Activated CD4-positive, alpha-beta memory T cell treated with anti-CD3 and anti-CD28 coated beads, Interleukin-2, amount 10 ng/mL, durations not matched to agents 7 days and 5 days (primary cell): Measurements from ENCODE around the gene CWH43. TPM values are rescaled to one million over a fixed set of nuclear protein-coding genes. Genes with fewer than 3 reads are reported as not detected.

ENCODE experiments used
- CTCF ChIA-PET: fragments of 350-600 bp; sonication (Branson Sonifier 250); formaldehyde crosslinking; loops from one replicate; lab custom pipeline; 2021; ENCODE audit warnings: antibody characterized with exemption, inconsistent platforms; lab: Charles Lee
- POLR2A ChIA-PET: fragments of 350-600 bp; sonication (Branson Sonifier 250); formaldehyde crosslinking; loops from one replicate; lab custom pipeline; 2021; ENCODE audit warnings: antibody characterized with exemption; lab: Charles Lee
- DNase-seq: peaks from one replicate; pipeline ENCODE4 v3.0.0-alpha.2; 2020
- H3K27ac Mint-ChIP-seq: one replicate; pipeline ENCODE4 v1.8.0; 2021; ENCODE audit warnings: mild to moderate bottlenecking, mixed read lengths
- H3K27me3 Mint-ChIP-seq: one replicate; pipeline ENCODE4 v1.8.0; 2021; ENCODE audit warnings: mixed read lengths
- H3K36me3 Mint-ChIP-seq: one replicate; pipeline ENCODE4 v1.8.0; 2021; ENCODE audit warnings: low read depth, mixed read lengths
- H3K4me1 Mint-ChIP-seq: one replicate; pipeline ENCODE4 v1.8.0; 2021; ENCODE audit warnings: mixed read lengths
- H3K4me3 Mint-ChIP-seq: one replicate; pipeline ENCODE4 v1.8.0; 2021; ENCODE audit warnings: mild to moderate bottlenecking, mixed read lengths
- H3K9me3 Mint-ChIP-seq: one replicate; pipeline ENCODE4 v1.8.0; 2021; ENCODE audit warnings: mixed read lengths
- total RNA-seq, 2 experiments: library from RNA; stranded (reverse); gene quantifications; one replicate each; pipeline ENCODE4 v1.2.3, GENCODE V29; 2021

The CWH43 gene
- total RNA-seq, 2 experiments from 2014 or later: not detected

- no peaks in the 10 kb centered on the region for H3K36me3 Mint-ChIP-seq
- no peaks in the 10 kb centered on the region for H3K9me3 Mint-ChIP-seq
- H3K4me3 Mint-ChIP-seq: no peak overlapping the region
- DNase-seq: no peak
- CTCF ChIA-PET: no interaction called here
- POLR2A ChIA-PET: no interaction called here
- peaks cover 39% of the 10 kb centered on the region for H3K27me3 Mint-ChIP-seq
- H3K27ac Mint-ChIP-seq: no peak overlapping the region
- no peaks in the 10 kb centered on the region for H3K4me1 Mint-ChIP-seq
Observed at GRCh38 chr4:48986654-48987164, 634 bp downstream of the CWH43 start.

GRCh38 chr4:48989461-48990203 lies 3.6 kb downstream of the CWH43 start:
- ChIA-PET CTCF (interaction anchor here (0.6 kb wide), 1 partner anchor 30 kb away, joined by 4 read pairs; no protein-coding TSS in a partner anchor), POLR2A (no interaction called here)
- H3K4me3 Mint-ChIP-seq: no peak overlapping the region
- no peaks in the 10 kb centered on the region for H3K36me3 Mint-ChIP-seq
- H3K4me1 Mint-ChIP-seq: no peaks in the 10 kb centered on the region
- no peak for DNase-seq
- no peaks in the 10 kb centered on the region for H3K9me3 Mint-ChIP-seq
- H3K27me3 Mint-ChIP-seq: peaks cover 31% of the 10 kb centered on the region
- no peak overlapping the region for H3K27ac Mint-ChIP-seq

DNA sequence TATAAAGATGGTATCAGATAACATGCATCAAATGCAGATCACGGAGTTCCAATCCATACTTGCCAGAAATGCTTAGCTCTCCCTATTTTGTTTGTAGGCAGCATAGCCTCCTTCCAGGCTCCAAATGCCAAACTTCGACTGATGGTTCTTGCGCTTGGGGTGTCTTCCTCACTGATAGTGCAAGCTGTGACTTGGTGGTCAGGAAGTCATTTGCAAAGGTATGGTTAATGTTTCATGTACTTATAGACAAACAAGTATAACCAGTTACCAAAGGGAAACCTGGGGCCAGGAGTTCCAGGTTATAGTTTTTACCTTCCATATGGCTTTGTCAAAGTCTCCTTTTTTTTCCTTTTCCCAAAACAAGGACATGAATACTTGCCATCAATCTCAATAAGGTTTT lies 5.3 kb downstream of the CWH43 start:
- Mint-ChIP-seq H3K4me1 (no peaks in the 10 kb centered on the region), H3K27me3 (peaks cover 26% of the 10 kb centered on the region), H3K4me3 (no peak overlapping the region)

DNA sequence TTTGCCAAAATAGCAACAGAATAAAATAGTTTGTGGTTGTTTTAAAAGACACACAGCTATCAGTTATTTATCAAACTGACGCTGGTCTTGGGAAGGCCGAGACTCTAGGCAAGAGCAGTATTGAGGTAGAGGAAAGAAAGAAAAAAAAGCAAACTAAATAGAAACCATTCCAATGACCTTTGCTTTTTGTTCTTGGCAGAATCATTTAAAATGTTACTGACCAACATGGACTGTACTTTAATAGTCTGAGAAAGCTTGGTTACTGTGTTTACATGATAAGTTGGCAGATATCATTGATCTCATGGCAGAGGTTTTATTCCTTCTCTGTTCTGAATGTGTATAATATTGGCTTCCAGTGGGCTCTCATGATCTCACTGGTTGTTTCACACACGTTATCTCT lies 11.9 kb downstream of the CWH43 start:
- ChIA-PET CTCF (no interaction called here), POLR2A (no interaction called here)
- peaks cover 10% of the 10 kb centered on the region for H3K27me3 Mint-ChIP-seq
- no peaks in the 10 kb centered on the region for H3K4me1 Mint-ChIP-seq
- H3K4me3 Mint-ChIP-seq: no peak overlapping the region
- H3K36me3 Mint-ChIP-seq: no peaks in the 10 kb centered on the region
- H3K9me3 Mint-ChIP-seq: no peaks in the 10 kb centered on the region
- DNase-seq: no peak
- H3K27ac Mint-ChIP-seq: no peak overlapping the region

More for the DNA sequence above, 5.3 kb downstream of the CWH43 start:
- Mint-ChIP-seq H3K36me3 (no peaks in the 10 kb centered on the region), H3K27ac (no peak overlapping the region), H3K9me3 (no peaks in the 10 kb centered on the region)
- ChIA-PET POLR2A (no interaction called here), CTCF (no interaction called here)
- no peak for DNase-seq

DNA sequence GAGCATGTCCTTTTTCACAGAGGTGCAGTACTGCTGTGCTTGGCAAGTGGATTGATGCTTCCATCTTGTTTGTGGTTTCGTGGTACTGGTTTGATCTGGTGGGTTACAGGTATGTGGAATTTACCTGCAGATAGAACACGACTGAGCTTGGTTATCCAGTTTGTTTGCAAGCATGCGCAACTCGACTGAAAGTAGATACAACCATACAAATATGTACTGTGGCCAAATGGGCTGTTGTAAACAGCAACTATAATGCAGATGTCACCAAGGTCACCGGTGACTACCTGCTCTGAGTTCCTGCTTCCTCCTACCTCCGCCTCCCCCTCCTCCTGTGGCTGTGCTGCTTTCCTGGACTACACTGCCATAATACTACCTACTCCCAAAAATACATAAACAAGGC lies 12.4 kb downstream of the CWH43 start:
- POLR2A ChIA-PET: no interaction called here
- no peak overlapping the region for H3K4me3 Mint-ChIP-seq
- no peaks in the 10 kb centered on the region for H3K36me3 Mint-ChIP-seq

DNA sequence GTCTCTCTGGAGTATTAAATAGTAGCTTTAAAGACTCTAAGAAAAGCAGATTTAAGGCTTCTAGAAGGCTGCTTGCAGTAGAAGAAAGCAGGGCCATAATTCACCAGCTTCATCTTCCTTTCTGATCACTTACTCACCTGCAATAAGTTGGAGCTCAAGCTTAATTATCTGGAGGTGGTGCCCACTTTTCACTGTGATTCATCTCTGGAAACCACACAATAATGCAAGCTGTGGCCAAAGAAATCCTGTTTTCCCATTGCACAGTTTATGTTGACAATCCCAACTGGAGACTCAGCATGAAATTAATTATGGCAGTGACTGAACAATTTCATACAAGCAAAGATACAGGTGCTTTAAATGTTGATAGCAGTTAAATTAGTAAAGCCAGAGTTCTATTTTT lies 14.7 kb downstream of the CWH43 start:
- Mint-ChIP-seq H3K4me3 (no peak overlapping the region), H3K27me3 (peaks cover 7% of the 10 kb centered on the region), H3K36me3 (no peaks in the 10 kb centered on the region), H3K27ac (no peak overlapping the region), H3K9me3 (no peaks in the 10 kb centered on the region), H3K4me1 (no peaks in the 10 kb centered on the region)
- POLR2A ChIA-PET: no interaction called here
- DNase-seq: no peak
- CTCF ChIA-PET: no interaction called here

More for the DNA sequence above, 12.4 kb downstream of the CWH43 start:
- no peak for DNase-seq
- Mint-ChIP-seq H3K9me3 (no peaks in the 10 kb centered on the region), H3K27me3 (peaks cover 10% of the 10 kb centered on the region), H3K27ac (no peak overlapping the region), H3K4me1 (no peaks in the 10 kb centered on the region)
- CTCF ChIA-PET: no interaction called here

DNA sequence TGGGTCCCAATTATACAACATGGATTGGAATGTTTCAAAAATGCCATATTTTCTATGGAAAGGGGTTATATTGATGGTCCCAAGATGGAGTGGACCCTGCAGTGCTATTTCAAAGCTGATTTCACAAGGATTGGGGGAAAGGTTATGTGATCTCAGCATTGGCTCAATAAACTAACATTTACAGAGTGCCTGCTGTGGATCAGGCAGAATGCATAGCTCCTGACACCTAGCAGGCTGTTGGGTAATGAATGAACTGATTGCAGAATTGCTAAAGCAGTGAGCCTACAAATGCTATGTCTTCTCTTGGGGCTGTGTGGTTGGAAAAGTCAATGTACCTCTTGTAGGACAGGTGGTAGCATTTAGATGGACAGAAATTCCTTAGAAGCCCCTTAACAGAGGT lies 16.9 kb downstream of the CWH43 start:
- Mint-ChIP-seq H3K27me3 (peaks cover 4% of the 10 kb centered on the region), H3K4me1 (no peaks in the 10 kb centered on the region), H3K27ac (no peak overlapping the region), H3K9me3 (no peaks in the 10 kb centered on the region), H3K4me3 (no peak overlapping the region), H3K36me3 (no peaks in the 10 kb centered on the region)
- POLR2A ChIA-PET: no interaction called here
- CTCF ChIA-PET: no interaction called here
- no peak for DNase-seq

DNA sequence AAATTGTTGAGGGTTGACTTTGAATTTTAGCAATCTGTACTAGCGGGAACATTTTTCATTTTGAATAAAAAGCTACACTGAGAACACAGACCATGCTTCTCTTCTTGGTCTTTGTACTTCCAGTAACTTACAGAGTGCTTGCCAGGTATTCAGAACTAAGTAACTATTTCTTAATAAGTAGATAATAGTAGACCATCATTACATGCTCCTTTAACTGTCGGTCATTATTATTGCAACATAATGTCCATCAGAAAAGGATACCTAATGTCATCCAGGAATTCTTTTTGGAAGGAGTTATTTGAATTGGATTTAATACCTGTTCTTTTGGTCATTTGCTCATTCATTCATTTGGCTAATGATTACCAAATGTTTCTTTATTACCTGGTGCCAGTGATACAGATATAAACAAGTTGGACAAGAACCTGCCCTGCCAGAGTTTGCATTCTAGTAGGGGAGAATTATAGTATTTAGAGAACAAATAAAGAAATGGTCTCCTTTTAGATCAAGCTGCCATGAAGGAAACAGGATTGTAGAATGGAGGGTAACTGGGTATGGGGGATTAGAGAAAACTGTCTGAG lies 32.7 kb downstream of the CWH43 start:
- H3K4me3 Mint-ChIP-seq: no peak overlapping the region
- H3K9me3 Mint-ChIP-seq: no peaks in the 10 kb centered on the region
- ChIA-PET POLR2A (no interaction called here), CTCF (no interaction called here)
- peaks cover 5% of the 10 kb centered on the region for H3K27me3 Mint-ChIP-seq
- DNase-seq: no peak
- no peaks in the 10 kb centered on the region for H3K4me1 Mint-ChIP-seq
- H3K27ac Mint-ChIP-seq: no peak overlapping the region
- no peaks in the 10 kb centered on the region for H3K36me3 Mint-ChIP-seq

DNA sequence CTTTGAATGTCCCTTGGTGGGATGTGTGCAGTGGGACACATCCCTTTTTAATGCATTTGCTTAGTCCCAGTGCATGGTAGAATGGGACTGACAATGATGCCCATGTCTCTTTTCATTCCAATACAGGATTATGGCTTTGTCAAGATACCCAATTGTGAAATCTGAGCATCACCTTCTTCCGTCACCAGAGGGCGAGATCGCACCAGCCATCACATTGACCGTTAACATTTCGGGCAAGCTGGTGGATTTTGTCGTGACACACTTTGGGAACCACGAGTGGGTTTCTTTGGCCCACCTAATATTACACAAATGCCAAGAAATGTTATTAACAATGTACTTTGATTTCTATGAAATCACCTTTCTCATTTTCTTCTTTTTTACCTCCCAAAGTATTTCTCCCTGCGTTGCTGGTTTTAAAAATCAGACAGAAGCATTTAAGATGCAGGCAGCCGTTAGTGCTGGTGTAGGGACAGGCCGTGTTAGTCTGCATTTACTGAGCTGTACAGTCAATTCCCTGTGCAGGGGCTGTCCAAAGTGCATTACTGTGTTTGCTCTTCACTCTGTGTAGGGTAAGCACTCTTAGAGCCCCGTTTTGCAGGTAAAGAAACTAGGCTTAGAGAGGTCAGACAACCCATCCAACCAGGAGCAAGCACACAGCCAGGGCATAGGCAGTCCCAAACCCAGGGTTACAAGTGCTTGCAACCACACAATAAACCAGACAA lies 46.5 kb downstream of the CWH43 start:
- no peak for DNase-seq
- Mint-ChIP-seq H3K9me3 (no peaks in the 10 kb centered on the region), H3K4me3 (no peak overlapping the region), H3K27ac (no peak overlapping the region), H3K27me3 (peaks cover 2% of the 10 kb centered on the region), H3K36me3 (no peaks in the 10 kb centered on the region), H3K4me1 (no peaks in the 10 kb centered on the region)
- CTCF ChIA-PET: no interaction called here
- POLR2A ChIA-PET: no interaction called here

- Mint-ChIP-seq H3K27ac (no peak overlapping the region), H3K4me3 (no peak overlapping the region), H3K27me3 (peaks cover 2% of the 10 kb centered on the region), H3K9me3 (no peaks in the 10 kb centered on the region), H3K36me3 (no peaks in the 10 kb centered on the region), H3K4me1 (no peaks in the 10 kb centered on the region)
- CTCF ChIA-PET: no interaction called here
- POLR2A ChIA-PET: no interaction called here
- no peak for DNase-seq
Observed at GRCh38 chr4:49036528-49036927, 50.5 kb downstream of the CWH43 start.

DNA sequence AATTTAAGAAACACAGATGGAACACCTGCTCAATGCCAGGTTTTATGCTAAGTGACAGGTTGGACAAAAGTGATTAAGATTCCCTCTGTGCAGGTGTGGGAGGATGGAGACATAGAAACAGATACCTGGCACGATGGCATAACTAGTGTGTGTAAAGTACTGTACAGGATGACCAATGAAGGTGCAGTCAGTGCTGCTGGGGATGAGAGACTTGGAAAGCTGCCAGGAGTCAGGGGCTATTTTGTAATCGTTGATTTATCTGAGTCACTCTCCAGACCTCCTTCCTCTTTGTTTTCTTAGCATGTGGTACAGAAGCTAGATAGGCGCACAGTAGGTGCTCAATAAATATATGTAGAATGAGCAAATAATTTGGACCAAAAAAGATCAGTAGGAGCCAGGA lies 58.2 kb downstream of the CWH43 start:
- Mint-ChIP-seq H3K9me3 (no peaks in the 10 kb centered on the region), H3K27me3 (no peaks in the 10 kb centered on the region), H3K27ac (no peak overlapping the region), H3K4me3 (no peak overlapping the region), H3K4me1 (no peaks in the 10 kb centered on the region), H3K36me3 (no peaks in the 10 kb centered on the region)
- ChIA-PET POLR2A (no interaction called here), CTCF (no interaction called here)
- DNase-seq: no peak

- CTCF ChIA-PET: no interaction called here
Observed at GRCh38 chr4:49058306-49058705, 72.2 kb downstream of the CWH43 start.

GRCh38 chr4:49063670-49064069 lies 77.6 kb downstream of the CWH43 start:
- CTCF ChIA-PET: no interaction called here
- H3K4me1 Mint-ChIP-seq: no peaks in the 10 kb centered on the region

More at GRCh38 chr4:49058306-49058705, 72.2 kb downstream of the CWH43 start:
- peaks cover 6% of the 10 kb centered on the region for H3K9me3 Mint-ChIP-seq
- no peak overlapping the region for H3K27ac Mint-ChIP-seq
- DNase-seq: no peak
- POLR2A ChIA-PET: no interaction called here
- H3K27me3 Mint-ChIP-seq: no peaks in the 10 kb centered on the region
- H3K4me1 Mint-ChIP-seq: no peaks in the 10 kb centered on the region
- H3K36me3 Mint-ChIP-seq: no peaks in the 10 kb centered on the region
- H3K4me3 Mint-ChIP-seq: no peak overlapping the region

More at GRCh38 chr4:49063670-49064069, 77.6 kb downstream of the CWH43 start:
- no peak for DNase-seq
- H3K36me3 Mint-ChIP-seq: no peaks in the 10 kb centered on the region
- H3K9me3 Mint-ChIP-seq: peaks cover 6% of the 10 kb centered on the region
- H3K4me3 Mint-ChIP-seq: no peak overlapping the region
- POLR2A ChIA-PET: no interaction called here
- H3K27ac Mint-ChIP-seq: no peak overlapping the region
- no peaks in the 10 kb centered on the region for H3K27me3 Mint-ChIP-seq
